SK-N-MC (cell line): ENCODE data around the gene RNF17.

Experiments used
- DNase-seq: peaks from one replicate; pipeline ENCODE4 v3.0.0-alpha.2; 2011; ENCODE audit warnings: low read depth, low spot score
- H3K27ac ChIP-seq: fragments of 200-600 bp; sonication (generic); 2 replicates; pipeline ENCODE4 v1.5.1; 2016; ENCODE audit warnings: mixed run types
- H3K36me3 ChIP-seq: fragments of 200-600 bp; sonication (generic); 2 replicates; pipeline ENCODE4 v1.6.1; 2017; ENCODE audit warnings: antibody characterized with exemption, low read length, mixed read lengths; ENCODE audit not compliant: insufficient read depth
- H3K4me3 ChIP-seq: fragments of 200-600 bp; sonication (generic); 2 replicates; pipeline ENCODE4 v1.5.1; 2016
- H3K9ac ChIP-seq: fragments of 200-600 bp; sonication (generic); 2 replicates; pipeline ENCODE4 v1.8.0; 2017; ENCODE audit warnings: mixed run types, mixed read lengths; ENCODE audit not compliant: insufficient read length
- H3K9me3 ChIP-seq: fragments of 200-600 bp; sonication (generic); 2 replicates; pipeline ENCODE4 v1.6.1; 2017; ENCODE audit warnings: low read depth, mild to moderate bottlenecking, antibody characterized with exemption, low read length, moderate library complexity, mixed read lengths
- EZH2 ChIP-seq: fragments of 200-600 bp; sonication (generic); IDR thresholded peaks from one replicate; pipeline ENCODE4 v1.6.1; 2017; ENCODE audit warnings: antibody characterized with exemption
- FOXP2 ChIP-seq: optimal IDR thresholded peaks from 2 replicates; pipeline ENCODE3; 2011; ENCODE audit warnings: mild to moderate bottlenecking, moderate library complexity; ENCODE audit not compliant: insufficient read depth; ENCODE audit errors: extremely low read length, control extremely low read depth
- POLR2AphosphoS5 ChIP-seq: IDR thresholded peaks from 2 replicates; pipeline ENCODE4 v1.6.1; 2012; ENCODE audit warnings: mild to moderate bottlenecking, low read depth, low read length, borderline replicate concordance

Gene RNF17

GRCh38 chr13:24893863-24894262 lies 129.9 kb downstream of the RNF17 start:
- no peak overlapping the region for H3K9ac ChIP-seq
- H3K27ac ChIP-seq: no peak overlapping the region
- H3K36me3 ChIP-seq: peaks cover 17% of the 10 kb centered on the region
- H3K4me3 ChIP-seq: no peak overlapping the region
- TF ChIP-seq EZH2: no peak
- TF ChIP-seq FOXP2: no peak
- TF ChIP-seq POLR2AphosphoS5: no peak
- no peak for DNase-seq
- no peaks in the 10 kb centered on the region for H3K9me3 ChIP-seq

DNA sequence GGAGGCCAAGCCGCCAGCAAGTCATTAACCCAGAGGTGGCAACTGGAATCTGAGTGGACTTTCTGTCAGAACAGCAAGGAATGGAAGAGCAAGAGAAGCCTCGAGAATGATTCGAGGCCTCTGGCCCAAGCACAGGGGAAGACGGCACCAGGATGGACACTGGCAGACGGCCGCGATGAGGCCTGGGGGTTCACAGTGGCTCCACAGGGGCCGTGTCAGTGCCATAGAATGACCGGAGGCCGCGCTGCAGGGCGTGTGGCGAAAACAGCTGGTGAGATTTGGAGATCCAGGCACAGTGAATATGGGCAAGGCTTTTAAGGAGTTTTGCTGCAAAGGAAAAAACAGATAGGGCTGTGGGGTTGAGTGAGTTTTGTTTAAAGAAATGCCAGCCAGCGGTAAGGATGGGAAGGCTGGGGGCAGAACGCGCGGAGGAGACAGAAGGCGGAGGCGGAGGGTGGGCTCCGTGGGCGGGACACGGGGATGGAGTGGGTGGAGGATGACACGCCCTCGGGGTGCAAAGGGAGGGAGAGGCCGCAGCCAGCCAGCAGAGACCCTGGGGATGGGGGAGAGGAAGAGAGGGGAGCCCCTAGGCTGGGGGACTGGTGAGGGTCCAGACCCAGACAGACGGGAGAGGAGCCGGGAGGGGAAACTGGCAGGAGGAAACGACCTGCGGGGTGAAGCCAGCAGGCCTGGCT lies 130.5 kb downstream of the RNF17 start:
- TF ChIP-seq FOXP2 (no peak), POLR2AphosphoS5 (no peak), EZH2 (no peak)
- Histone ChIP-seq H3K9me3 (no peaks in the 10 kb centered on the region), H3K9ac (no peak overlapping the region), H3K4me3 (no peak overlapping the region), H3K36me3 (peaks cover 19% of the 10 kb centered on the region), H3K27ac (no peak overlapping the region)
- DNase-seq: no peak

DNA sequence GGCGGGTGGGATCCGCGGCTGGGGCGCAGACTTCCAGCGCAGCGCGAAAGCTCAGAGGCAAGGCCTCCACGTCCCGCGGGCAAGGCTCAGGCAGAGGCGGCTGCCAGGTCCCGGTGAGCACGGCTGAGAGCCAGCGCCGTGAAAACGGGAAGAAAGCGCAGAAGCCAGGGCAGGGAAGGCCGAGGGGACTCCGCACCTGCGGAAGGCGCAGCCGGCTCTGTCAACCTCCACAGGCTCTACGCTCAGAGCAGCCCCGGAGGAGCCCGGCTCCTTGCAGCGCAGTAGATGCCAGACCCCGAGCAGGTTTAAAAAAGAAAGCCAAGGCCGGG lies 131.0 kb downstream of the RNF17 start:
- no peak overlapping the region for H3K9ac ChIP-seq
- H3K9me3 ChIP-seq: no peaks in the 10 kb centered on the region
- H3K36me3 ChIP-seq: peaks cover 17% of the 10 kb centered on the region
- no peak for DNase-seq
- TF ChIP-seq FOXP2 (no peak), EZH2 (no peak), POLR2AphosphoS5 (no peak)
- H3K4me3 ChIP-seq: no peak overlapping the region
- no peak overlapping the region for H3K27ac ChIP-seq

GRCh38 chr13:24896061-24896460 lies 132.1 kb downstream of the RNF17 start:
- no peak for TF ChIP-seq POLR2AphosphoS5
- TF ChIP-seq FOXP2: no peak
- TF ChIP-seq EZH2: no peak
- H3K9ac ChIP-seq: no peak overlapping the region
- peaks cover 23% of the 10 kb centered on the region for H3K36me3 ChIP-seq
- H3K27ac ChIP-seq: no peak overlapping the region
- no peaks in the 10 kb centered on the region for H3K9me3 ChIP-seq
- no peak overlapping the region for H3K4me3 ChIP-seq
- no peak for DNase-seq

DNA sequence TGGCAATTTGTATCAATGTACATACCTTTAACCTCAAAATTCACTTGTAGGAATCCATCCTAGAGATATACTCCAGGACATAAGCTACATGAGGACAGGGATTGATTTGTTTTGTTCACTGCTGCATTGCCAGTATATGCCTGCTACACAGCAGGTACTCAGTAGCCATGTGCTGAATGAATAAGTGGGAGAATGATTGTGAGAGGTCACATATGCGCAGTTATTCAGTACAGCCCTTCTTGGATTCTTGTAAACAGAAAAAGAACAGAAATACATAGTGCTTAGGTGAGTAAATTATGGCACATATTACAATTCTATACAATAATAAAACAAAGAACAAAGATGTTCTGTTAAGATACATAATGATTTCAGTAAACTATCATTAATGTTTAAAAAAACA lies 133.3 kb downstream of the RNF17 start:
- no peak overlapping the region for H3K4me3 ChIP-seq
- DNase-seq: no peak
- TF ChIP-seq FOXP2 (no peak), EZH2 (no peak), POLR2AphosphoS5 (no peak)
- H3K9ac ChIP-seq: no peak overlapping the region
- peaks cover 24% of the 10 kb centered on the region for H3K36me3 ChIP-seq
- no peak overlapping the region for H3K27ac ChIP-seq
- no peaks in the 10 kb centered on the region for H3K9me3 ChIP-seq

DNA sequence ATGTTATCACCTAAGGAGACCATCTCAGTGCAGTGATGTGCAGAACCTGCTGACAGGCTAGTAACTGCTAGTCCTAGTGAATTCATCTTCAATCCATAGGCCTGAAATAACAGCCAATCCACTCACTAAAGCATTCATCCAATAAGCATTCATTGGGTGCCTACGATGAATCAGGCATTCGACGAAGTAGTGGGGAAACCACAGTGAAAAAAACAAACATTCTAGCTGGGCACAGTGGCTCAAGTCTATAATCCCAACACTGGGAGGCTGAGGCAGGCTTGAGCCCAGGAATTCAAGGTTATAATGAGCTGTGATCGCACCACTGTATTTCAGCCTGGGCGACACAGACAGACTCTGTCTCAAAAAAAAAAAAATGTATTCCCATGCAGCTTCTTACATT lies 135.6 kb downstream of the RNF17 start:
- no peak for DNase-seq
- TF ChIP-seq FOXP2 (no peak), POLR2AphosphoS5 (no peak), EZH2 (no peak)
- Histone ChIP-seq H3K9me3 (no peaks in the 10 kb centered on the region), H3K27ac (no peak overlapping the region), H3K4me3 (no peak overlapping the region), H3K36me3 (peaks cover 43% of the 10 kb centered on the region), H3K9ac (no peak overlapping the region)

DNA sequence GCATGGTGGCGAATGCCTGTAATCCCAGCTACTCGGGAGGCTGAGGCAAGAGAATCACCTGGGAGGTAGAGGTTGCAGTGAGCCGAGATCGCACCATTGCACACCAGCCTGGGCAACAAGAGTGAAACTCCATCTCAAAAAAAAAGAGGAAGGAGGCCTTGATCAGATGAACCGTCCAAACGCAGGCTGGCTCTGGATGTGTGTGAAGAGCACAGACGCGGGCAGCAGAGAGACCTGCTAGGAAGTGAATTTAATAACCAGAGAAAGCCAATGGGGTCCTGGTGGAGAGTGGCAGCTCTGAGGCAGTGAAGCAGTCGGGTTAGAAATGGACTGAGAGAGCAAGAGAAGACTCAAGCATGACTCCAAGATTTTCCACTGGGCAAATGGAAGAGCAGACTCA lies 136.5 kb downstream of the RNF17 start:
- Histone ChIP-seq H3K9ac (no peak overlapping the region), H3K36me3 (peaks cover 52% of the 10 kb centered on the region), H3K4me3 (no peak overlapping the region), H3K9me3 (no peaks in the 10 kb centered on the region), H3K27ac (no peak overlapping the region)
- TF ChIP-seq FOXP2: no peak
- TF ChIP-seq POLR2AphosphoS5: no peak
- TF ChIP-seq EZH2: no peak
- DNase-seq: no peak

- Histone ChIP-seq H3K27ac (no peak overlapping the region), H3K9ac (no peak overlapping the region), H3K4me3 (no peak overlapping the region), H3K9me3 (no peaks in the 10 kb centered on the region), H3K36me3 (peaks cover 71% of the 10 kb centered on the region)
- DNase-seq: no peak
- TF ChIP-seq POLR2AphosphoS5: no peak
- no peak for TF ChIP-seq EZH2
- TF ChIP-seq FOXP2: no peak
Measured at GRCh38 chr13:24905242-24905641, 141.3 kb downstream of the RNF17 start.

- H3K36me3 ChIP-seq: peaks cover 73% of the 10 kb centered on the region
- no peak for DNase-seq
- TF ChIP-seq EZH2 (no peak), FOXP2 (no peak), POLR2AphosphoS5 (no peak)
- no peaks in the 10 kb centered on the region for H3K9me3 ChIP-seq
- no peak overlapping the region for H3K27ac ChIP-seq
- H3K9ac ChIP-seq: no peak overlapping the region
- no peak overlapping the region for H3K4me3 ChIP-seq
Measured at GRCh38 chr13:24906268-24906667, 142.3 kb downstream of the RNF17 start.
